ENCODE data around the gene FNDC3B. TPM values are rescaled to one million over a fixed set of nuclear protein-coding genes. Genes with fewer than 3 reads are reported as not detected.
A peak's percentile ranks its signal among the peaks of the same experiment; 100 is the strongest.

The FNDC3B gene
- total and polyA plus RNA-seq, 2 of the 8 experiments (the other 6 are each of a cell fraction or from before 2014, with no cell fraction given), result 14.1 to 44.4 TPM

GRCh38 chr3:172259111-172259541, 219.7 kb downstream of the FNDC3B start:
- no peaks in the 10 kb centered on the region; a peak in 1 of 8 replicates for H3K36me3 ChIP-seq (ENCODE audit: control insufficient read depth in 2 of 4, insufficient read depth in 4 of 4, low read length in 3 of 4)
- no peak overlapping the region for H3K14ac ChIP-seq (ENCODE audit: insufficient read length)
- no peaks in the 10 kb centered on the region for H3K79me1 ChIP-seq (ENCODE audit: low read depth, low read length)
- no peaks in the 10 kb centered on the region for H3K27me3 ChIP-seq (replicated peaks in 1 of 4; ENCODE audit: control insufficient read depth in 3 of 4, extremely low read depth in 1 of 4, insufficient read depth in 3 of 4, low read length in 3 of 4)
- no peak overlapping the region for H3K4ac ChIP-seq (replicated peaks; ENCODE audit: insufficient read length, low read depth, low read length)
- H3K4me3 ChIP-seq (ENCODE audit: extremely low read depth in 1 of 4, insufficient read depth in 2 of 4, low read depth in 3 of 4, low read length in 4 of 4), result no peak overlapping the region
- H4K91ac ChIP-seq (replicated peaks; ENCODE audit: insufficient read length, low read length), result no peak overlapping the region
- H2AFZ ChIP-seq (ENCODE audit: low read length), result no peak overlapping the region
- no peak overlapping the region for H3K56ac ChIP-seq (replicated peaks; ENCODE audit: insufficient read length, low read depth, low read length)
- no peak overlapping the region for H3K4me2 ChIP-seq (ENCODE audit: insufficient read depth in 1 of 2, low read depth in 2 of 2, low read length in 2 of 2)
- no peak overlapping the region for H4K5ac ChIP-seq (ENCODE audit: insufficient read length, low read depth, low read length)
- H3K9me3 ChIP-seq (ENCODE audit: insufficient read depth in 2 of 2, low read depth in 1 of 2, low read length in 1 of 2), result no peaks in the 10 kb centered on the region
- no peak overlapping the region for H2BK12ac ChIP-seq (ENCODE audit: low read depth, low read length)
- no peak overlapping the region for H3K18ac ChIP-seq (ENCODE audit: extremely low read depth, low read length)
- no peak for FAIRE-seq
- H3K79me2 ChIP-seq (ENCODE audit: control insufficient read depth in 1 of 2, insufficient read depth in 2 of 2, low read length in 2 of 2), result no peaks in the 10 kb centered on the region; a peak in 1 of 4 replicates
- 0 out of 2 replicates have a peak overlapping the region, but pooled peaks have one; percentile 9 for H3K27ac ChIP-seq (ENCODE audit: low read depth, low read length)
- no peak overlapping the region for H3K23ac ChIP-seq (ENCODE audit: insufficient read length)
- H2BK15ac ChIP-seq (ENCODE audit: low read length), result no peak overlapping the region
- H3K23me2 ChIP-seq (ENCODE audit: low read depth, low read length), result no peaks in the 10 kb centered on the region; the same call in 1 of the 2 replicates
- H3K9ac ChIP-seq (replicated peaks in 1 of 4; ENCODE audit: extremely low read depth in 1 of 4, low read depth in 3 of 4, low read length in 3 of 4), result no peak overlapping the region
- no peak for DNase-seq (ENCODE audit: low read depth in 1 of 2, low spot score in 2 of 2)
- peaks cover 0 to 3% of the 10 kb centered on the region in 2 experiments for H4K20me1 ChIP-seq (replicated peaks in 1 of 2; ENCODE audit: control insufficient read depth in 1 of 2, insufficient read depth in 2 of 2, low read length in 2 of 2)
- no peak overlapping the region for H2BK20ac ChIP-seq (ENCODE audit: low read length)
- ChIA-PET CTCF (ENCODE audit: partially characterized antibody) (interaction anchor here (0.6 to 1.7 kb wide), 3 partner anchors 16 to 169 kb away, joined by 3 to 4 read pairs (median 3); no protein-coding TSS in a partner anchor), POLR2A (ENCODE audit: partially characterized antibody) (no interaction called here)
- no peak overlapping the region for H4K8ac ChIP-seq (ENCODE audit: extremely low read depth, insufficient read depth, low read length)
- H2BK120ac ChIP-seq (replicated peaks; ENCODE audit: low read depth, low read length), result no peak overlapping the region
- H2AK5ac ChIP-seq (ENCODE audit: low read depth, low read length), result no peak overlapping the region
- TF ChIP-seq SAP30 (IDR thresholded peaks at IDR 0.05; ENCODE audit: insufficient read depth, insufficient replicate concordance, low read length) (no peak), MAFK (IDR thresholded peaks at IDR 0.05; ENCODE audit: low read depth, low read length) (no peak), KDM1A (IDR thresholded peaks at IDR 0.05; ENCODE audit: borderline replicate concordance, low read length) (no peak), GTF2F1 (IDR thresholded peaks at IDR 0.05; ENCODE audit: borderline replicate concordance, low read depth, low read length) (no peak), TBP (IDR thresholded peaks at IDR 0.05; ENCODE audit: low read depth, low read length) (no peak), RBBP5 (IDR thresholded peaks at IDR 0.05; ENCODE audit: borderline replicate concordance, low read depth, low read length) (no peak), TAF1 (IDR thresholded peaks at IDR 0.05; ENCODE audit: low read depth, low read length) (no peak), SIX5 (IDR thresholded peaks at IDR 0.05; ENCODE audit: low read depth, low read length) (no peak)
- TF ChIP-seq, protein P1, sequence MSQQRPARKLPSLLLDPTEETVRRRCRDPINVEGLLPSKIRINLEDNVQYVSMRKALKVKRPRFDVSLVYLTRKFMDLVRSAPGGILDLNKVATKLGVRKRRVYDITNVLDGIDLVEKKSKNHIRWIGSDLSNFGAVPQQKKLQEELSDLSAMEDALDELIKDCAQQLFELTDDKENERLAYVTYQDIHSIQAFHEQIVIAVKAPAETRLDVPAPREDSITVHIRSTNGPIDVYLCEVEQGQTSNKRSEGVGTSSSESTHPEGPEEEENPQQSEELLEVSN (IDR thresholded peaks at IDR 0.05), result no peak
- TF ChIP-seq, protein P2, sequence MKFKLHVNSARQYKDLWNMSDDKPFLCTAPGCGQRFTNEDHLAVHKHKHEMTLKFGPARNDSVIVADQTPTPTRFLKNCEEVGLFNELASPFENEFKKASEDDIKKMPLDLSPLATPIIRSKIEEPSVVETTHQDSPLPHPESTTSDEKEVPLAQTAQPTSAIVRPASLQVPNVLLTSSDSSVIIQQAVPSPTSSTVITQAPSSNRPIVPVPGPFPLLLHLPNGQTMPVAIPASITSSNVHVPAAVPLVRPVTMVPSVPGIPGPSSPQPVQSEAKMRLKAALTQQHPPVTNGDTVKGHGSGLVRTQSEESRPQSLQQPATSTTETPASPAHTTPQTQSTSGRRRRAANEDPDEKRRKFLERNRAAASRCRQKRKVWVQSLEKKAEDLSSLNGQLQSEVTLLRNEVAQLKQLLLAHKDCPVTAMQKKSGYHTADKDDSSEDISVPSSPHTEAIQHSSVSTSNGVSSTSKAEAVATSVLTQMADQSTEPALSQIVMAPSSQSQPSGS (IDR thresholded peaks at IDR 0.05; ENCODE audit: low read length), result no peak
- H3K4me1 ChIP-seq (replicated peaks in 1 of 4; ENCODE audit: control insufficient read depth in 3 of 4, insufficient read depth in 4 of 4, low read length in 3 of 4), result peaks cover 0 to 10% (median 7%) of the 10 kb centered on the region in 4 experiments; a peak in 5 of 7 replicates
- no peak overlapping the region for H2BK5ac ChIP-seq (ENCODE audit: low read depth, low read length)
- 95% methylated on average over 6 of the region's 6 CpGs; no CpG with 5 or more reads in 1 of the 2 experiments for WGBS, 2 experiments (ENCODE audit: extremely low coverage in 1 of 2, insufficient coverage in 1 of 2, insufficient read length in 1 of 2, insufficient replicate concordance in 2 of 2, low coverage in 1 of 2, low lambda C conversion rate in 2 of 2, missing lambda C conversion rate in 1 of 2)
